RWPE2 (cell line): Measurements from ENCODE around the gene NIPAL3.

Source experiments
- ATAC-seq: fragments of 200-7000 bp; cut with Tn5 transposase; 3 replicates; pipeline ENCODE4 v1.9.1; 2021; ENCODE audit warnings: low read depth
- DNase-seq: peaks from one replicate; pipeline ENCODE4 v3.0.0-alpha.2; 2020; ENCODE audit warnings: low spot score
- H3K27ac ChIP-seq: fragments of 450-650 bp; 2 replicates; pipeline ENCODE4 v1.5.1; 2017; ENCODE audit warnings: mild to moderate bottlenecking; ENCODE audit not compliant: poor library complexity, severe bottlenecking
- H3K27me3 ChIP-seq: fragments of 250-450 bp; sonication (Bioruptor Pico); 2 replicates; pipeline ENCODE4 v1.5.1; 2021; ENCODE audit warnings: mild to moderate bottlenecking, moderate library complexity; ENCODE audit not compliant: insufficient read depth, poor library complexity, severe bottlenecking
- H3K36me3 ChIP-seq: fragments of 250-450 bp; sonication (Bioruptor Pico); 2 replicates; pipeline ENCODE4 v1.5.1; 2020; ENCODE audit warnings: low read depth, mild to moderate bottlenecking, moderate library complexity
- H3K4me1 ChIP-seq: fragments of 250-450 bp; sonication (Bioruptor Pico); 2 replicates; pipeline ENCODE4 v1.5.1; 2021; ENCODE audit warnings: mild to moderate bottlenecking, moderate library complexity; ENCODE audit not compliant: insufficient read depth, poor library complexity, severe bottlenecking
- H3K4me3 ChIP-seq: fragments of 250-450 bp; sonication (Bioruptor Pico); 2 replicates; pipeline ENCODE4 v1.5.1; 2021; ENCODE audit warnings: mild to moderate bottlenecking, moderate library complexity; ENCODE audit not compliant: severe bottlenecking
- H3K9me3 ChIP-seq: fragments of 250-450 bp; sonication (Bioruptor Pico); 2 replicates; pipeline ENCODE4 v1.5.1; 2021; ENCODE audit warnings: mild to moderate bottlenecking, moderate library complexity; ENCODE audit not compliant: severe bottlenecking
- TF ChIP-seq, protein P1 (sequence below): fragments of 450-650 bp; IDR thresholded peaks from one replicate; pipeline ENCODE4 v1.5.1; 2017; ENCODE audit warnings: mild to moderate bottlenecking, moderate library complexity; ENCODE audit not compliant: poor library complexity, severe bottlenecking

NIPAL3 gene

DNA sequence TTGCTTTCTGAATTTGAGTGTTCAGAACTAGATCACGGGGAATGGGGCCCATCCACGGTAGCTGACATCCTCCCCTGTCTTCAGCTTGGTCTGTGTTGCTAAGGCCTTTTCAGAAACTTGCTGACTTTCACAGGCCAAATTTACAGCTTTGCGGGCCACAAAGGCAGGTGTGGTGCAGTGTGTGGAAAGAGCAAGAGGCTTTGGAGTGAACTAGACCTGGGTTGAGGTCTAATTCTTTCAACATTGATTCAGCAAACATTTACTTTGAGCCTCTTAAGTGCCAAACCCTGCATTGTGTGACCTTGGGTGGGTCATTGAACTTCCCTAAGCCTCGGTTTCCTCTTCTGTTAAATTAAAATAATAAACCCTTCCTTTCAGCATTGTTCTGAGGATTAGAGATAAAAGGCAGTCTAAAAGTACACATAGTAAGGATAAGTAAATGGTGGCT lies 26.3 kb upstream of the NIPAL3 start:
- Histone ChIP-seq H3K36me3 (peaks cover 36% of the 10 kb centered on the region), H3K9me3 (no peaks in the 10 kb centered on the region), H3K4me3 (no peak overlapping the region), H3K4me1 (peaks cover 44% of the 10 kb centered on the region), H3K27ac (peak overlapping the region; percentile 9), H3K27me3 (no peaks in the 10 kb centered on the region)
- ATAC-seq (no peak), DNase-seq (no peak)
- TF ChIP-seq, protein P1, sequence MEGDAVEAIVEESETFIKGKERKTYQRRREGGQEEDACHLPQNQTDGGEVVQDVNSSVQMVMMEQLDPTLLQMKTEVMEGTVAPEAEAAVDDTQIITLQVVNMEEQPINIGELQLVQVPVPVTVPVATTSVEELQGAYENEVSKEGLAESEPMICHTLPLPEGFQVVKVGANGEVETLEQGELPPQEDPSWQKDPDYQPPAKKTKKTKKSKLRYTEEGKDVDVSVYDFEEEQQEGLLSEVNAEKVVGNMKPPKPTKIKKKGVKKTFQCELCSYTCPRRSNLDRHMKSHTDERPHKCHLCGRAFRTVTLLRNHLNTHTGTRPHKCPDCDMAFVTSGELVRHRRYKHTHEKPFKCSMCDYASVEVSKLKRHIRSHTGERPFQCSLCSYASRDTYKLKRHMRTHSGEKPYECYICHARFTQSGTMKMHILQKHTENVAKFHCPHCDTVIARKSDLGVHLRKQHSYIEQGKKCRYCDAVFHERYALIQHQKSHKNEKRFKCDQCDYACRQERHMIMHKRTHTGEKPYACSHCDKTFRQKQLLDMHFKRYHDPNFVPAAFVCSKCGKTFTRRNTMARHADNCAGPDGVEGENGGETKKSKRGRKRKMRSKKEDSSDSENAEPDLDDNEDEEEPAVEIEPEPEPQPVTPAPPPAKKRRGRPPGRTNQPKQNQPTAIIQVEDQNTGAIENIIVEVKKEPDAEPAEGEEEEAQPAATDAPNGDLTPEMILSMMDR = no peak

DNA sequence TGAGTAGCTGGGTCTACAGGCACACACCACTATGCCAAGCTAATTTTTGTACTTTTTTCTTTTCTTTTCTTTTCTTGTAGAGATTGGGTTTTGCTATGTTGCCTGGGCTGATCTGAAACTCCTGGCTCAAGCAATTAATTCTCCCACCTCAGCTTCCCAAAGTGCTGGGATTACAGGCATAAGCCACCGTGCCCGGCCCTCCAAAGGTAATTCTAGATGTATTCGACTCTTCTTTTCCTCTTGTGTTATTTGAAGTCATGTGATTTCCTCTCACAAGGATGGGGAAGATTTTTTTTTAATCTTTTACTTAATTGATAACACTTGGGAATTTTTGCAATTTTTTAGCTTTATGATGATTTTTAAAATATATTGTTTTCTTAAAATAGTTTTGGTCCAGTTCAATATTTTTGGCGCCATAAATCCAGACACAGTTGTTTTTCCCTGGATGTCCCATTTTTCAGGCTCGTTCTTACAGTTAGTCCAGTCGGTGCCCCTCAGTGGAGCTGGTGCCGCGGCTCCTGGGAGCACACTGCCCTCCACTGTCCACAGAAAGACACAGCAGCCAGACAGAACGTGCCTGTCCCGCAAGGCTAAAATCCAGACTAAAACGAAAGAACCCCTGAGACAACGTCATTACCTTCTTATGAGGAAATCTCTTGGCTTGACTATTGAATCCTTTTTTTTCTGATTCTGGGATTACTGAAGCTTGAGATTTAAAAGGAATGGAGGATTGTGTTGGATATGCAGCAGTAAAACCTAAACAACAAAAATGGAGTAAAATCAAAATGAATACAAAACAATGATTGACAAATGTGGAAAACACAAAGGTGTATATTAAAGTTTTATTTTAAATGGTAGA lies 24.4 kb upstream of the NIPAL3 start:
- Histone ChIP-seq H3K27ac (peak overlapping the region; percentile 89), H3K4me1 (peaks cover 32% of the 10 kb centered on the region), H3K27me3 (no peaks in the 10 kb centered on the region), H3K36me3 (peaks cover 37% of the 10 kb centered on the region), H3K9me3 (no peaks in the 10 kb centered on the region), H3K4me3 (no peak overlapping the region)
- peak; percentile 66 for ATAC-seq
- DNase-seq = no peak
- TF ChIP-seq, protein P1 = peak; percentile 97

DNA sequence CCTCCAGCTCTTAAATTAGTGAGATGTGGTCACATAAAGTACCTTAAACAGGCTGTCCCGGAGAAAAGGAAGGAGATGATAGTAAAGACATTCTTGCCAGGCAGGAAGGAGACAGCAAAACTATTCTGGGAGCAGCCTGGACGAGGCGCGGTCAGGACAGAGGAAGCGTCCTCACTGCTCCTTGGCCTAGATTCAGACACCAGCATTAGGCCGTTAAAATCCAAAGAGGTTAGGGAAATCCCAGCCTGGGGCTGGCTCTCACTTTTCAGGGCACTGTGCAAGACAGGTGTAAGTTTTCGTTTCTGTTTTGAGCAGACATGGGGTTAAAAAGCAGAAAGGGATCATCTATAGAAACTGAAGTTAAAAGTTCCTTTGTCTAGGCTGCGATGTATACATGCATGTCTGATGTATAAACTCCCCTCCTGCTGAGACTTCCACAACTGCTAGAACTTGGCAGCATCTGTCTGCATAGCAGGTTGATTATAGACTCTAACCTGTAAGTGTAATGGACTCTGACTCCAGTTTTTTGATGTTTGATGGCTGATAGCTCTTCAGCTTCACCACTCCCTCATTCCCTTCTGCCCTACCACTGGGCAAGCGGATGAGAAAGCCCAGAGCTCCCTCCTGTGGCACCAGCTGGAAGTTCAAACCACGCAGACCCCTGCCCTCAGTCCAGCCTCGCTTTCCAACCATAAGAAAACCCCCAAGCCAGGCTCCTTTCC lies 23.6 kb upstream of the NIPAL3 start:
- ATAC-seq = peak; percentile 54
- H3K4me1 ChIP-seq = peaks cover 31% of the 10 kb centered on the region
- H3K27ac ChIP-seq = peak overlapping the region; percentile 89
- TF ChIP-seq, protein P1 = peak; percentile 78
- H3K4me3 ChIP-seq = no peak overlapping the region
- no peaks in the 10 kb centered on the region for H3K27me3 ChIP-seq
- DNase-seq = no peak
- no peaks in the 10 kb centered on the region for H3K9me3 ChIP-seq
- peaks cover 45% of the 10 kb centered on the region for H3K36me3 ChIP-seq

DNA sequence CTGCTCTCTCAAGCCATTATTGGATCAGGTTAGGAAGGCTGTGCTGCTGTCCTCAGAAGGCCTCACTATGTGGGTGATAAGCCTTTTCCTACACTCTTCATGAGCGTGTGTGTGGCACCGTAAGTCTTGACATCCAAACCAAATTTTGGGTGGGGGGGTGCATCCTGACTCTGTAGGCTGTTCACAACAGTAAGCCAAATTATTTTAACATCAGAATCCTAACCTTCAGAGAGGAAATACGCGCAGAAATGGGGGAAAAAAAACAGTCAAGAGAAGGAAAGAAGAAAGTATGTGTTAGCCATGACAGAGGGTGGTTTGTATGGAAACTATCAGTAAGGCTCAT lies 23.0 kb upstream of the NIPAL3 start:
- no peaks in the 10 kb centered on the region for H3K9me3 ChIP-seq
- peaks cover 31% of the 10 kb centered on the region for H3K4me1 ChIP-seq
- peak overlapping the region; percentile 89 for H3K27ac ChIP-seq
- no peaks in the 10 kb centered on the region for H3K27me3 ChIP-seq
- no peak overlapping the region for H3K4me3 ChIP-seq
- ATAC-seq (no peak), DNase-seq (no peak)
- peaks cover 49% of the 10 kb centered on the region for H3K36me3 ChIP-seq
- TF ChIP-seq, protein P1 = peak; percentile 62
